Mammary epithelial cell (primary cell): ENCODE results near the gene KYNU.

Source experiments
- EZH2 ChIP-seq: IDR thresholded peaks from 2 replicates; pipeline ENCODE4 v1.6.1; 2012; ENCODE audit warnings: low read length, inconsistent platforms, borderline replicate concordance
- TF ChIP-seq, protein P1 (sequence below), 2 donors: IDR thresholded peaks in 1 of 2; conservative IDR thresholded peaks in 1 of 2; 2 replicates each; pipeline ENCODE4 v1.5.1; 2011 to 2012; ENCODE audit warnings: inconsistent platforms in 2 of 2, low read length in 2 of 2, mild to moderate bottlenecking in 2 of 2, control low read depth in 1 of 2, low read depth in 1 of 2; ENCODE audit not compliant: insufficient read depth in 1 of 2; ENCODE audit errors: extremely low read depth in 1 of 2

DNA sequence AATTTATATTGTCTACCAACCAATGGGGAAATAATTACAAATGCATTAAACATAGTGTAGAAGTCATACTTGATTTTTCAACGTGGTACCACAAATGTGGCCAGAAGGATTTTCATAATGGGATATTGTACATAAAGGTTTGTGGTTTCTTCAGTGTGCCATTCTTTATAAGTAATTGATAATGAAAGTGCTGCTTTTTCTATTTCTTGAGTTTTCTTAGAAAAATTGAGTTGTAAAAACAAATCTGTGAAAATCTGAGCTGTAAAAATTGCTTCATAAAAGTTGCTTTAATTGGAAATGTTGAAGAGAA is 103.6 kb downstream of the KYNU start:
- TF ChIP-seq, protein P1, sequence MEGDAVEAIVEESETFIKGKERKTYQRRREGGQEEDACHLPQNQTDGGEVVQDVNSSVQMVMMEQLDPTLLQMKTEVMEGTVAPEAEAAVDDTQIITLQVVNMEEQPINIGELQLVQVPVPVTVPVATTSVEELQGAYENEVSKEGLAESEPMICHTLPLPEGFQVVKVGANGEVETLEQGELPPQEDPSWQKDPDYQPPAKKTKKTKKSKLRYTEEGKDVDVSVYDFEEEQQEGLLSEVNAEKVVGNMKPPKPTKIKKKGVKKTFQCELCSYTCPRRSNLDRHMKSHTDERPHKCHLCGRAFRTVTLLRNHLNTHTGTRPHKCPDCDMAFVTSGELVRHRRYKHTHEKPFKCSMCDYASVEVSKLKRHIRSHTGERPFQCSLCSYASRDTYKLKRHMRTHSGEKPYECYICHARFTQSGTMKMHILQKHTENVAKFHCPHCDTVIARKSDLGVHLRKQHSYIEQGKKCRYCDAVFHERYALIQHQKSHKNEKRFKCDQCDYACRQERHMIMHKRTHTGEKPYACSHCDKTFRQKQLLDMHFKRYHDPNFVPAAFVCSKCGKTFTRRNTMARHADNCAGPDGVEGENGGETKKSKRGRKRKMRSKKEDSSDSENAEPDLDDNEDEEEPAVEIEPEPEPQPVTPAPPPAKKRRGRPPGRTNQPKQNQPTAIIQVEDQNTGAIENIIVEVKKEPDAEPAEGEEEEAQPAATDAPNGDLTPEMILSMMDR (conservative IDR thresholded peaks at IDR 0.05 in 1 of 2, IDR thresholded peaks at IDR 0.05 in 1 of 2; ENCODE audit: extremely low read depth in 1 of 2, insufficient read depth in 1 of 2, low read depth in 1 of 2, low read length in 2 of 2): no peak
- TF ChIP-seq EZH2: no peak
